Right cardiac atrium (tissue), 5 donors: Measurements from ENCODE around the gene TOB2. TPM values are rescaled to one million over a fixed set of nuclear protein-coding genes. Genes with fewer than 3 reads are reported as not detected.

Source experiments
- polyA plus RNA-seq: library from polyadenylated mRNA; stranded (reverse); fragments of 200-250 nt; gene quantifications from one replicate; pipeline ENCODE4 v1.2.3, GENCODE V29; 2013
- total RNA-seq, 4 donors: library from RNA; stranded (reverse); fragmentation: NEBNext Ultra II Directional; extraction: Animal tissue kit (Norgen Biotek cat#: 25700); gene quantifications; one replicate each; pipeline ENCODE4 v1.2.1, GENCODE V29; 2021
- donor health status: healthy with polysubstance abuse.
- donor health status: DM: no; HTN: yes; CAD: no.
- donor health status: DM: no; HTN: no; CAD: no.
- donor health status: DM: no; HTN: yes; CAD: no; lungs with severe emphysema.
- donor health status: DM: yes; HTN: yes; CAD: no.

Gene TOB2
- total and polyA plus RNA-seq, 5 donors = 39.4 to 72.7 (median 68.4) TPM

Other genes starting within 250 kb of the TOB2 start
- gene L3MBTL2, start 241.5 kb downstream of the TOB2 start, total RNA-seq = 10 to 100 TPM; 17.5 to 18.6 (median 18.2) TPM
- gene L3MBTL2, start 241.5 kb downstream of the TOB2 start, polyA plus RNA-seq = 9.6 TPM
- 10 to 100 TPM; 15.5 to 25.7 (median 21.8) TPM for gene CHADL, start 205.9 kb downstream of the TOB2 start, total RNA-seq
- 39.2 TPM for gene CHADL, start 205.9 kb downstream of the TOB2 start, polyA plus RNA-seq
- gene RANGAP1, start 160.6 kb downstream of the TOB2 start, total RNA-seq = 10 to 100 TPM; 26.0 to 38.5 (median 33.4) TPM
- gene RANGAP1, start 160.6 kb downstream of the TOB2 start, polyA plus RNA-seq = 26.9 TPM
- gene ZC3H7B, start 145.3 kb downstream of the TOB2 start, total RNA-seq = 10 to 100 TPM; 35.4 to 43.5 (median 39.2) TPM
- 35.2 TPM for gene ZC3H7B, start 145.3 kb downstream of the TOB2 start, polyA plus RNA-seq
- 10 to 100 TPM; 12.4 to 27.5 (median 22.6) TPM for gene TEF, start 64.9 kb downstream of the TOB2 start, total RNA-seq
- 22.1 TPM for gene TEF, start 64.9 kb downstream of the TOB2 start, polyA plus RNA-seq
- 10 to 100 TPM; 22.4 to 26.0 (median 25.0) TPM for gene PHF5A, start 21.9 kb upstream of the TOB2 start, total RNA-seq
- 34.6 TPM for gene PHF5A, start 21.9 kb upstream of the TOB2 start, polyA plus RNA-seq
- 100 to 1,000 TPM; 532 to 611 (median 544) TPM for gene ACO2, start 22.3 kb upstream of the TOB2 start, total RNA-seq
- 471 TPM for gene ACO2, start 22.3 kb upstream of the TOB2 start, polyA plus RNA-seq
- 10 to 100 TPM; 21.0 to 26.7 (median 25.3) TPM for gene POLR3H, start 97.7 kb upstream of the TOB2 start, total RNA-seq
- 24.6 TPM for gene POLR3H, start 97.7 kb upstream of the TOB2 start, polyA plus RNA-seq
- 100 to 1,000 TPM; 274 to 342 (median 287) TPM for gene CSDC2, start 114.2 kb upstream of the TOB2 start, total RNA-seq
- gene CSDC2, start 114.2 kb upstream of the TOB2 start, polyA plus RNA-seq = 309 TPM
- gene PMM1, start 143.0 kb upstream of the TOB2 start, total RNA-seq = 10 to 100 TPM; 12.6 to 21.4 (median 18.3) TPM
- gene PMM1, start 143.0 kb upstream of the TOB2 start, polyA plus RNA-seq = 19.1 TPM
- gene DESI1, start 174.2 kb upstream of the TOB2 start, total RNA-seq = 10 to 100 TPM; 56.5 to 90.7 (median 74.8) TPM
- gene DESI1, start 174.2 kb upstream of the TOB2 start, polyA plus RNA-seq = 86.4 TPM
- gene XRCC6, start 174.5 kb upstream of the TOB2 start, total RNA-seq = 100 to 1,000 TPM; 160 to 183 (median 173) TPM
- gene XRCC6, start 174.5 kb upstream of the TOB2 start, polyA plus RNA-seq = 144 TPM
- gene SNU13, start 242.1 kb upstream of the TOB2 start, total RNA-seq = 100 to 1,000 TPM; 195 to 233 (median 216) TPM
- 246 TPM for gene SNU13, start 242.1 kb upstream of the TOB2 start, polyA plus RNA-seq